ENCODE data around the gene ADSL.

ADSL gene

GRCh38 chr22:40429481-40429880 is 83.2 kb downstream of the ADSL start:
- H3K27ac ChIP-seq = no peak overlapping the region

DNA sequence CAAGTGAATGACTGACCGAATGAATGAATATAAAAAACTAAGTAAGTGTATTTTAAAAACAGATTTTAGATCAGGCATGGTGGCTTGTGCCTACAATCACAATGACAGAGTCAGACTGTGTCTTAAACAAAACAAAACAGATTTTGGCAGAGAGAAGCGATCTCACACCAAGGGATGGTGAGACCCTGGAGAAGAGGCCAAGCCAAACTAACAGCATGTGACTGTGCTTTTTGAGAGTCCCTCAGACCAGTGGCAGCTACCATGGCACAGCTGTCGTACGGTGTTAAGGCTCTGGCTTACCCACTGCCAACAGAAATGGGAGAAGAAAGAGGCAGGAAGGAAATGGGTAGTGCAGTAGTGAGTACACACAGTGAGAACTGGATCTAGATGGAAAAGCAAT is 84.7 kb downstream of the ADSL start:
- TF ChIP-seq, protein P1, sequence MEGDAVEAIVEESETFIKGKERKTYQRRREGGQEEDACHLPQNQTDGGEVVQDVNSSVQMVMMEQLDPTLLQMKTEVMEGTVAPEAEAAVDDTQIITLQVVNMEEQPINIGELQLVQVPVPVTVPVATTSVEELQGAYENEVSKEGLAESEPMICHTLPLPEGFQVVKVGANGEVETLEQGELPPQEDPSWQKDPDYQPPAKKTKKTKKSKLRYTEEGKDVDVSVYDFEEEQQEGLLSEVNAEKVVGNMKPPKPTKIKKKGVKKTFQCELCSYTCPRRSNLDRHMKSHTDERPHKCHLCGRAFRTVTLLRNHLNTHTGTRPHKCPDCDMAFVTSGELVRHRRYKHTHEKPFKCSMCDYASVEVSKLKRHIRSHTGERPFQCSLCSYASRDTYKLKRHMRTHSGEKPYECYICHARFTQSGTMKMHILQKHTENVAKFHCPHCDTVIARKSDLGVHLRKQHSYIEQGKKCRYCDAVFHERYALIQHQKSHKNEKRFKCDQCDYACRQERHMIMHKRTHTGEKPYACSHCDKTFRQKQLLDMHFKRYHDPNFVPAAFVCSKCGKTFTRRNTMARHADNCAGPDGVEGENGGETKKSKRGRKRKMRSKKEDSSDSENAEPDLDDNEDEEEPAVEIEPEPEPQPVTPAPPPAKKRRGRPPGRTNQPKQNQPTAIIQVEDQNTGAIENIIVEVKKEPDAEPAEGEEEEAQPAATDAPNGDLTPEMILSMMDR (IDR thresholded peaks at IDR 0.05) = no peak
- H3K27ac ChIP-seq = no peak overlapping the region

More at GRCh38 chr22:40429481-40429880, 83.2 kb downstream of the ADSL start:
- no peak for TF ChIP-seq ZFX (IDR thresholded peaks at IDR 0.05; ENCODE audit: borderline replicate concordance)
- TF ChIP-seq, protein P1 (IDR thresholded peaks at IDR 0.05) = no peak

DNA sequence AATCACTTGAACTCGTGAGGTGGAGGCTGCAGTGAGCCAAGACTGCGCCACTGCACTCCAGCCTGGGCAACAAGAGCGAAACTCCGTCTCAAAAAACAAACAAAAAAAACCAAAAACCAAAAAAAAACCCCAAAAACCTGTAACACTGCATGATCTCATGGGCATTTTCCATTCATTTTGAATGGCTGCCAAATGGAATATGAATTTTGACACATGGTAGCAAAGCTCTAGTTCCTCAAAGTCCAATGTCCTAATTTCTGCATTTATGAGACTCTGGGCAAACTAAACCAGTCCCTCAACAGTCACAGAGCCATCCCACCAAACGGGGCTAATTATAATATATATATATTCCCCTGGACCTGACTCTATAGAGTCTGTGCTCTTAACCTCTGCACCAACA is 85.9 kb downstream of the ADSL start:
- no peak overlapping the region for H3K27ac ChIP-seq
- no peak for TF ChIP-seq ZFX (IDR thresholded peaks at IDR 0.05; ENCODE audit: borderline replicate concordance)
- TF ChIP-seq, protein P1 (IDR thresholded peaks at IDR 0.05) = no peak

DNA sequence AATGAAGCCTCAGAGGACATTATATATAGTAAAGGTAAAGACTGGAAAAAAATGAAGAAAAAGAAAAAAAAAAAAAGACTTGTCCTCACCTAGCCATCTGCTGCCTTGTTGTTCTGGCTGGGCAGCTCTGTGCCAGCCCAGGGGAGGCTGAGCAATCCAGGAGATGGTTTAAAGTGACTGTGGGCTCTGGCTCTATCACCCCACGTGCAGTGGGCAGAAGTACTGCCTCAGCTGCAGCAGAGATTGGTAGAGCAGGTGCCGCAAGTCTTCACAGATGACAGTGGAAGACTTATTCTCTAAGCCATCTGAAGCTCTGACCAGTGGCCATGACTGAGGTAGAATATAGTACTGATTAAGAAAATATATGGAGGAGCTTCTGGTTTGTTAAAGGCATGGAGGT is 86.3 kb downstream of the ADSL start:
- TF ChIP-seq, protein P1 (IDR thresholded peaks at IDR 0.05) = no peak
- TF ChIP-seq ZFX (IDR thresholded peaks at IDR 0.05; ENCODE audit: borderline replicate concordance) = no peak
- H3K27ac ChIP-seq = no peak overlapping the region

DNA sequence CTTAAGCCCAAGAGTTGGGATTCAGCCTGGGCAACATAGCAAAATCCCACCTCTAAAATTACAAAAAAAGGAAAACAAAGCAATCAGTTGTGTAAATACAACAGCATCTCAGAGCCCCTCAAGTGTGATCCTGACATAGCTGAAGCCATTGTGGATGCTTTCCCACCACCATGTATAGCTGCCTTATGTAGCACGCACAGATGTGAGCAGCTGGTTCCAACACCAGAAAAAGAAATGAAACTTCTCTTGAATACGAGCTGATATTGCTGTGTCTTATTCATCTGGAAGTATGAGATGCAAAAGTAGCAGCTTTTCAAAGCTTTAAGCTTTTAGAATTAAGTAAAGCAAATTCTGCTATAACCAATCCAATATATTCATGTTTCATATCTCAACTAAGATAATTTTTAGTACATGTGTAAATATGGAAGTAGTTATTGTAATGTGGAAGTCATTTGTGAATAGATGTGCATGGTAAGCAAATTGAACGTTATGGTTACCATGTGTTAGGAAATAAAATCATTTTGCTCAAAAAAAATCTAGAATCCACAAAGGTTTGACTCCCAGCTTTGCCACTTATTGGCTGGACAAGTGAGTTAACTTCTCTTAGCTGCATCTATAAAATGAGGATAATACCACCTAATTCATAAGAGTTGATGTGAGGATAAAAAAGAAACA is 87.3 kb downstream of the ADSL start:
- no peak overlapping the region for H3K27ac ChIP-seq
- TF ChIP-seq, protein P1 (IDR thresholded peaks at IDR 0.05) = no peak
- no peak for TF ChIP-seq ZFX (IDR thresholded peaks at IDR 0.05; ENCODE audit: borderline replicate concordance)

GRCh38 chr22:40434106-40434505 is 87.8 kb downstream of the ADSL start:
- no peak for TF ChIP-seq ZFX (IDR thresholded peaks at IDR 0.05; ENCODE audit: borderline replicate concordance)
- TF ChIP-seq, protein P1 (IDR thresholded peaks at IDR 0.05) = no peak

GRCh38 chr22:40434745-40435144 is 88.4 kb downstream of the ADSL start:
- TF ChIP-seq, protein P1 (IDR thresholded peaks at IDR 0.05) = no peak
- TF ChIP-seq ZFX (IDR thresholded peaks at IDR 0.05; ENCODE audit: borderline replicate concordance) = no peak

More at GRCh38 chr22:40434106-40434505, 87.8 kb downstream of the ADSL start:
- H3K27ac ChIP-seq = no peak overlapping the region

More at GRCh38 chr22:40434745-40435144, 88.4 kb downstream of the ADSL start:
- no peak overlapping the region for H3K27ac ChIP-seq

Data from 22Rv1 (cell line).